ENCODE results near the gene PGBD5. TPM values are rescaled to one million over a fixed set of nuclear protein-coding genes. Genes with fewer than 3 reads are reported as not detected.

The PGBD5 gene
- total and polyA plus RNA-seq, 9 of the 15 experiments (the other 6 are each of a cell fraction or from before 2014, with no cell fraction given) = under 0.01 to 0.40 (median 0.10) TPM; not detected in 3

- TF ChIP-seq CBFB (CRISPR knock-in tag; IDR thresholded peaks at IDR 0.05) = no peak
- TF ChIP-seq PRMT5 (CRISPR knock-in tag; IDR thresholded peaks at IDR 0.05) = peak; percentile 95
- TF ChIP-seq JUNB (CRISPR knock-in tag; conservative IDR thresholded peaks at IDR 0.05) = no peak
- peak; percentile 77; the same call in 1 of the 2 replicates for TF ChIP-seq TFAP4 (CRISPR knock-in tag; IDR thresholded peaks at IDR 0.05; ENCODE audit: borderline replicate concordance)
- TF ChIP-seq KAT8 (IDR thresholded peaks at IDR 0.05; ENCODE audit: low read depth) = no peak
- TF ChIP-seq MAFG (tag; conservative IDR thresholded peaks at IDR 0.05) = no peak
- TF ChIP-seq CHD7 (IDR thresholded peaks at IDR 0.05; ENCODE audit: low read depth, low read length) = no peak
- TF ChIP-seq ARID4B (CRISPR knock-in tag; IDR thresholded peaks at IDR 0.05) = peak; percentile 99
- no peak for TF ChIP-seq BDP1 (IDR thresholded peaks at IDR 0.05; ENCODE audit: insufficient read depth, insufficient read length)
- no peak for TF ChIP-seq U2AF2 (optimal IDR thresholded peaks at IDR 0.05; ENCODE audit: low read depth, low read length)
Measured at GRCh38 chr1:230426246-230427093, at the start of gene PGBD5 (continued).

All from K562 (cell line).